Ovary (tissue), 3 donors: ENCODE measurements around the gene PCGF3.

Experiments
- CTCF ChIP-seq, 3 donors: fragments of 450-650 bp in 2 of 3; fragments of 200-600 bp in 1 of 3; IDR thresholded peaks; one replicate each; pipeline versions ENCODE4 v1.5.1 to v1.8.0; 2016 to 2022; ENCODE audit warnings: antibody characterized with exemption in 3 of 3, mild to moderate bottlenecking in 1 of 3
- POLR2A ChIP-seq: fragments of 450-650 bp; IDR thresholded peaks from one replicate; pipeline ENCODE4 v1.6.1; 2017; ENCODE audit warnings: antibody characterized with exemption, mild to moderate bottlenecking, moderate library complexity
- donor health status: DM: no; HTN: no; CAD: no.

GRCh38 chr4:732911-733630, 27.4 kb downstream of the PCGF3 start:
- TF ChIP-seq CTCF (IDR thresholded peaks at IDR 0.05) (no peak), POLR2A (no peak)
